SK-N-MC (cell line): ENCODE data around the gene STK4.

ENCODE experiments used
- EZH2 ChIP-seq: fragments of 200-600 bp; sonication (generic); IDR thresholded peaks from one replicate; pipeline ENCODE4 v1.6.1; 2017; ENCODE audit warnings: antibody characterized with exemption
- POLR2AphosphoS5 ChIP-seq: IDR thresholded peaks from 2 replicates; pipeline ENCODE4 v1.6.1; 2012; ENCODE audit warnings: mild to moderate bottlenecking, low read depth, low read length, borderline replicate concordance

DNA sequence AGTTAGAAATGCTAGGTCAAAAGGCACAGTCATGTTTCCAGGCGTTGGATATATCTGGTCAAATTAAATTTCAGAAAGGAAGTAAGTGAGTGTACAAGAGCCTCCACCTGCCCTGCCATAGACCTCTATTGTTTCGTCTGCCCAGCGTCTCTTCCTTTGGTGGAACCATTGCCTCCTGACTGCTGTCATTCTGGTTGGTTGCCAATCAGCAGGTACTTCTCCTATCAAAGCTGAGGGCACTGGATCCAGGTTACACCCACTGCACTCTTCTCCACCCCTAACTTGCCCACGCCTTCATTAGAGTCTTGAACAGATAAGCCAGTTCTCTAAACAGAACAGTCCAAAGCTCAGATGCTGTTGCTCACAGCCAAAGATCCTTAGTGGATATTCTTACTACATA is 151.3 kb downstream of the STK4 start:
- TF ChIP-seq EZH2 (no peak), POLR2AphosphoS5 (no peak)
